Parathyroid adenoma (tissue), 2 donors: ENCODE data around the gene ORC2.

ENCODE experiments used
- H2AFZ ChIP-seq: fragments of 300-600 bp; sonication (generic); one replicate; pipeline ENCODE4 v1.7.0; 2017; ENCODE audit warnings: antibody characterized with exemption, mild to moderate bottlenecking
- H3K27ac ChIP-seq: fragments of 300-600 bp; sonication (generic); one replicate; pipeline ENCODE4 v1.7.0; 2017
- H3K27me3 ChIP-seq: fragments of 300-600 bp; sonication (generic); one replicate; pipeline ENCODE4 v1.7.0; 2017; ENCODE audit warnings: low read length; ENCODE audit not compliant: control insufficient read depth, insufficient read depth
- H3K36me3 ChIP-seq: fragments of 300-600 bp; sonication (generic); one replicate; pipeline ENCODE4 v1.7.0; 2017; ENCODE audit warnings: low read length; ENCODE audit not compliant: control insufficient read depth, insufficient read depth
- H3K4me1 ChIP-seq: fragments of 300-600 bp; sonication (generic); one replicate; pipeline ENCODE4 v1.7.0; 2017; ENCODE audit warnings: control low read depth
- H3K4me2 ChIP-seq: fragments of 300-600 bp; sonication (generic); one replicate; pipeline ENCODE4 v1.7.0; 2017; ENCODE audit warnings: low read length
- H3K4me3 ChIP-seq: fragments of 300-600 bp; sonication (generic); one replicate; pipeline ENCODE4 v1.7.0; 2017; ENCODE audit warnings: low read depth, low read length
- H3K79me2 ChIP-seq: fragments of 300-600 bp; sonication (generic); one replicate; pipeline ENCODE4 v1.7.0; 2017; ENCODE audit warnings: control low read depth
- H3K9ac ChIP-seq: fragments of 300-600 bp; sonication (generic); one replicate; pipeline ENCODE4 v1.7.0; 2017; ENCODE audit warnings: mild to moderate bottlenecking
- H3K9me3 ChIP-seq: fragments of 300-600 bp; sonication (generic); one replicate; pipeline ENCODE4 v1.7.0; 2017; ENCODE audit warnings: low read length; ENCODE audit not compliant: control insufficient read depth
- TF ChIP-seq, protein P1 (sequence below): fragments of 300-600 bp; sonication (generic); IDR thresholded peaks from one replicate; pipeline ENCODE4 v1.7.0; 2017; ENCODE audit warnings: antibody characterized with exemption, mild to moderate bottlenecking
- donor health status: primary hyperparathyroidism.

ORC2 gene

DNA sequence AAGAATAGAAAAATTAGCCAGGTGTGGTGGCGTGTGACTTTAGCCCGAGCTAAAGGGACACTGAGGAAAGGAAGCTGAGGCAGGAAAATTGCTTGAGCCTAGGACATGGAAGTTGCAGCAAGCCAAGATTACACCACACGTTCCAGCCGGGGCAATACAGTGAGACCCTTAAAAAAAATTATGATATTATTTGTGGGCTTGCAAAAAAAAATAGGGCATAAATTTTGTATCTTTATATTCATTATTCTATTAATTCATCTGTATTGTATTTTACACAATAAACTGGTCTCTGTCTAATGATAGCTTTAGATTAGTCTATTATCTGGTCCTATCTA lies 18.1 kb downstream of the ORC2 start:
- H3K4me2 ChIP-seq = no peak overlapping the region
- no peak overlapping the region for H3K9ac ChIP-seq
- no peaks in the 10 kb centered on the region for H3K36me3 ChIP-seq
- no peaks in the 10 kb centered on the region for H3K27me3 ChIP-seq
- no peaks in the 10 kb centered on the region for H3K9me3 ChIP-seq
- TF ChIP-seq, protein P1, sequence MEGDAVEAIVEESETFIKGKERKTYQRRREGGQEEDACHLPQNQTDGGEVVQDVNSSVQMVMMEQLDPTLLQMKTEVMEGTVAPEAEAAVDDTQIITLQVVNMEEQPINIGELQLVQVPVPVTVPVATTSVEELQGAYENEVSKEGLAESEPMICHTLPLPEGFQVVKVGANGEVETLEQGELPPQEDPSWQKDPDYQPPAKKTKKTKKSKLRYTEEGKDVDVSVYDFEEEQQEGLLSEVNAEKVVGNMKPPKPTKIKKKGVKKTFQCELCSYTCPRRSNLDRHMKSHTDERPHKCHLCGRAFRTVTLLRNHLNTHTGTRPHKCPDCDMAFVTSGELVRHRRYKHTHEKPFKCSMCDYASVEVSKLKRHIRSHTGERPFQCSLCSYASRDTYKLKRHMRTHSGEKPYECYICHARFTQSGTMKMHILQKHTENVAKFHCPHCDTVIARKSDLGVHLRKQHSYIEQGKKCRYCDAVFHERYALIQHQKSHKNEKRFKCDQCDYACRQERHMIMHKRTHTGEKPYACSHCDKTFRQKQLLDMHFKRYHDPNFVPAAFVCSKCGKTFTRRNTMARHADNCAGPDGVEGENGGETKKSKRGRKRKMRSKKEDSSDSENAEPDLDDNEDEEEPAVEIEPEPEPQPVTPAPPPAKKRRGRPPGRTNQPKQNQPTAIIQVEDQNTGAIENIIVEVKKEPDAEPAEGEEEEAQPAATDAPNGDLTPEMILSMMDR = no peak
- no peaks in the 10 kb centered on the region for H3K79me2 ChIP-seq
- no peak overlapping the region for H2AFZ ChIP-seq
- H3K4me1 ChIP-seq = no peaks in the 10 kb centered on the region
- no peak overlapping the region for H3K4me3 ChIP-seq
- no peak overlapping the region for H3K27ac ChIP-seq

DNA sequence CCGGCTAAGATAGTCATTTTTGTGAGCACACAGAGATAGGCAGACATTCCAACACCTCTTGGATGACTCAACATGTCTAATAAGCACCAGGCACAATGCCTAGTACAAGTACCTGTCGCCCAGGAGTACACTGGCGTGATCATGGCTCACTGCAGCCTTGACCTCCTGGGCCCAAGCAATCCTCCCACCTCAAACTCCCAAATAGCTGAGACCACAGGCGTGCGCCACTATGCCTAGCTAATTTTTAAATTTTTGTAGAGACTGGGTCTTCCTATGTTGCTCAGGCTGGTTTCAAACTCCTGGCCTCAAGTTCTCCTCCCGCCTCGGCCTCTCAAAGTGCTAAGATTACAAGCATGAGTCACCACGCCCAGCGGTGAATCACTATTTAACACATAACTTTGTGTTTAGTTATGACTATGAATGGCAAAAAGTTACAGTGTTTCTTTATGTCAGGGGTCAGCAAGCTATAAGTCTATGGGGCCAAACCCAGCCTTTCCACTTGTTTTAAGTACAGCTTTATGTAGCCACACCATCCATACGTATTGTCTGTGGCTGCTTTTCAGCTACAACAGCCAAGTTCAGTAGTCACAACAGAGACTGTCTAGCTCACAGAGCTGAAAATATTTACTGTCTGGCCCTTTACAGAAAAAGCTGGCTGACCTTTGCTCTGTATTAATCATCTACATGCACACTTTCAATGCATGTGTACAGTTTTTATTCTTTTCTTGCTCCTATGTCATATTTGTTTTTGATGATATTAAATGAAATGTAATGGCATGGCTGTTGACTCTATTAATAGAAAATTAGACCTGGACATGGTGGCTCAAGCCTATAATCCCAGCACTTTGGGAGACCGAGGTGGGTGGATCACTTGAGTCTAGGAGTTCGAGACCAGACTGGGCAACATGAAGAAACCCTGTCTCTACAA lies 18.7 kb downstream of the ORC2 start:
- H3K4me1 ChIP-seq = no peaks in the 10 kb centered on the region
- H3K9ac ChIP-seq = no peak overlapping the region
- H2AFZ ChIP-seq = no peak overlapping the region
- no peaks in the 10 kb centered on the region for H3K9me3 ChIP-seq
- no peak overlapping the region for H3K4me2 ChIP-seq
- no peaks in the 10 kb centered on the region for H3K36me3 ChIP-seq
- no peak overlapping the region for H3K4me3 ChIP-seq
- H3K79me2 ChIP-seq = no peaks in the 10 kb centered on the region
- H3K27me3 ChIP-seq = no peaks in the 10 kb centered on the region
- H3K27ac ChIP-seq = no peak overlapping the region
- TF ChIP-seq, protein P1 = no peak

DNA sequence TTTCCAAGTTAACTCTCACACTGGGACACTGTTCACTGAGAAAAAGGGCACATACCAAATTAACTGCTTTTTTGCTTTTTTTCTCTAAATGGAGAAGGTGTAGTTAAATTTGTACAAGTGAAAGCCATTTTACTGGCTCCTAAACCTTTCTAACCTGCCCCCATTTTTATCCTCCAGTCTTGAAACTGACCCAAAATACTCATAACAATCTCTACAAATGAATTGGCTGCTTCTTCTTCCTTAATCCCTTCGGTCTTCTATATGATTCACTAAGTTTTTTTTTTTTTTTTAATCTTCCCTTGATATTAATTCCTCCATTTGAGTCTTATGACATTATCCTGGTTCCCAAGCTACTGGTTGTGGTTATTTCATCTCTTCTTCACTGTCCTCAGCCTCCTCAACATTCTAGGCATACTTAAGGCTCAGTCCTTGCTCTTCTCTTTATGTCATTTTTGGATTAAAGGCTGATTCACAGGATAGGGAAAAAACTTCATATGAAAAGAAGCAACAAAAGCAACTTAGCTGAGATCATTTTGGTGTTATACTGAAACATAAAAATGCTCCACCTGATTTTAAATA lies 19.8 kb downstream of the ORC2 start:
- TF ChIP-seq, protein P1 = no peak
- no peaks in the 10 kb centered on the region for H3K79me2 ChIP-seq
- no peaks in the 10 kb centered on the region for H3K27me3 ChIP-seq
- no peaks in the 10 kb centered on the region for H3K4me1 ChIP-seq
- H3K4me3 ChIP-seq = no peak overlapping the region
- H3K27ac ChIP-seq = no peak overlapping the region
- no peak overlapping the region for H3K4me2 ChIP-seq
- H2AFZ ChIP-seq = no peak overlapping the region
- no peak overlapping the region for H3K9ac ChIP-seq
- H3K9me3 ChIP-seq = no peaks in the 10 kb centered on the region
- H3K36me3 ChIP-seq = no peaks in the 10 kb centered on the region

DNA sequence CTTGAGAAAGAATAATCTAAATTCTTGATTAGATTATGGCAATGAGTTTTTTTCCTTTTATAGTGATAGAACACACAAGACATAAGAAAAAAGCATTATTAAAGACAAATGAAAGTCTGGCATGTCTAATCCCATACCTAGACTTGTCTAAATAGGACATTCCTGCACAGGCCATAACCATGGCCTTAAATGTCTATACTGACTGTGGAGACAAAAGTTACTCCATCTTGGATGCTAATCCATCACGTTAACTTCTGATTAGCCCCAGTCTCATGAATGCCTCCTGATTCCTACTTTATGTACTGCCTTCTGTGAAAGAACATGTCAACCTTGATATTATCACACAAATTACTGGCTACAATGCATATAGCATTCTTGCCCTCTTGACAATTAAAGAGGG lies 23.6 kb downstream of the ORC2 start:
- H3K4me3 ChIP-seq = no peak overlapping the region
- H3K27ac ChIP-seq = no peak overlapping the region
- TF ChIP-seq, protein P1 = no peak

More for the DNA sequence above, 23.6 kb downstream of the ORC2 start:
- no peaks in the 10 kb centered on the region for H3K4me1 ChIP-seq
- no peaks in the 10 kb centered on the region for H3K9me3 ChIP-seq
- H2AFZ ChIP-seq = no peak overlapping the region
- H3K4me2 ChIP-seq = no peak overlapping the region
- H3K79me2 ChIP-seq = no peaks in the 10 kb centered on the region
- H3K36me3 ChIP-seq = no peaks in the 10 kb centered on the region
- H3K9ac ChIP-seq = no peak overlapping the region
- no peaks in the 10 kb centered on the region for H3K27me3 ChIP-seq
